HEK293 (cell line): ENCODE results near the gene FAM107A.

Experiments used
- CTCF ChIA-PET: fragments of 350-600 bp; formaldehyde crosslinking; extraction: SDS; loops from one replicate; lab custom pipeline; 2021; ENCODE audit warnings: antibody characterized with exemption; lab: Yijun Ruan, JAX
- POLR2A ChIA-PET: fragments of 300-600 bp; formaldehyde crosslinking; extraction: SDS; loops from one replicate; lab custom pipeline; 2020; ENCODE audit warnings: antibody characterized with exemption, inconsistent platforms; lab: Yijun Ruan, JAX
- H3K27ac ChIP-seq: fragments of 200-500 bp; sonication (Bioruptor generic); 2 replicates; pipeline ENCODE4 v1.5.1; 2014; ENCODE audit warnings: low read depth, low read length, control low read depth, inconsistent platforms; ENCODE audit errors: extremely low read depth
- H3K36me3 ChIP-seq, 2 experiments: fragments of 200-500 bp in 1 of 2; sonication (Bioruptor generic) in 1 of 2; 1 replicate in 1 of 2; 2 replicates in 1 of 2; pipeline ENCODE4 v1.5.1; 2014 to 2017; ENCODE audit warnings: inconsistent platforms in 2 of 2, low read length in 2 of 2; ENCODE audit not compliant: control insufficient read depth in 2 of 2, insufficient read depth in 1 of 2
- H3K4me1 ChIP-seq: fragments of 200-500 bp; sonication (Bioruptor generic); 2 replicates; pipeline ENCODE4 v1.5.1; 2014; ENCODE audit warnings: mild to moderate bottlenecking, low read length, inconsistent platforms; ENCODE audit not compliant: control insufficient read depth, insufficient read depth
- H3K4me3 ChIP-seq: 2 replicates; pipeline ENCODE4 v1.5.1; 2011; ENCODE audit warnings: low read depth, mild to moderate bottlenecking, control low read depth, low read length, moderate library complexity
- H3K9me3 ChIP-seq: fragments of 200-500 bp; sonication (Bioruptor generic); 2 replicates; pipeline ENCODE4 v1.5.1; 2014; ENCODE audit warnings: low read depth, low read length, inconsistent platforms; ENCODE audit not compliant: control insufficient read depth, insufficient read depth
- BCL11A ChIP-seq: fragments of 450-650 bp; formaldehyde crosslinking; IDR thresholded peaks from 2 replicates; pipeline ENCODE4 v1.5.1; 2016; ENCODE audit warnings: low read depth, missing biosample characterization, missing genetic modification characterization
- EGR2 ChIP-seq: fragments of 450-650 bp; formaldehyde crosslinking; IDR thresholded peaks from 2 replicates; pipeline ENCODE4 v1.5.1; 2016; ENCODE audit warnings: low read depth, missing biosample characterization, missing genetic modification characterization
- REPIN1 ChIP-seq: fragments of 450-650 bp; formaldehyde crosslinking; IDR thresholded peaks from 2 replicates; pipeline ENCODE4 v1.5.1; 2017; ENCODE audit warnings: missing biosample characterization, missing genetic modification characterization, low read depth
- YY2 ChIP-seq: fragments of 450-650 bp; formaldehyde crosslinking; IDR thresholded peaks from 2 replicates; pipeline ENCODE4 v1.5.1; 2016; ENCODE audit warnings: missing biosample characterization, missing genetic modification characterization
- ZNF146 ChIP-seq: fragments of 450-650 bp; formaldehyde crosslinking; IDR thresholded peaks from 2 replicates; pipeline ENCODE4 v1.5.1; 2016; ENCODE audit warnings: missing biosample characterization, missing genetic modification characterization
- ZNF248 ChIP-seq: fragments of 450-650 bp; formaldehyde crosslinking; IDR thresholded peaks from 2 replicates; pipeline ENCODE4 v1.5.1; 2017; ENCODE audit warnings: missing biosample characterization, missing genetic modification characterization
- ZNF366 ChIP-seq: fragments of 450-650 bp; formaldehyde crosslinking; conservative IDR thresholded peaks from 2 replicates; pipeline ENCODE4 v1.5.1; 2016; ENCODE audit warnings: missing biosample characterization, missing genetic modification characterization
- ZNF558 ChIP-seq: fragments of 450-650 bp; formaldehyde crosslinking; IDR thresholded peaks from 2 replicates; pipeline ENCODE4 v1.5.1; 2016; ENCODE audit warnings: missing biosample characterization, missing genetic modification characterization
- ZNF629 ChIP-seq: fragments of 450-650 bp; formaldehyde crosslinking; IDR thresholded peaks from 2 replicates; pipeline ENCODE4 v1.5.1; 2017; ENCODE audit warnings: missing biosample characterization, missing genetic modification characterization
- ZNF776 ChIP-seq: fragments of 450-650 bp; formaldehyde crosslinking; IDR thresholded peaks from 2 replicates; pipeline ENCODE4 v1.5.0; 2017; ENCODE audit warnings: missing biosample characterization, missing genetic modification characterization, borderline replicate concordance
- TF ChIP-seq, protein P1 (sequence below): fragments of 450-650 bp; formaldehyde crosslinking; IDR thresholded peaks from 2 replicates; pipeline ENCODE4 v1.5.1; 2016; ENCODE audit warnings: missing biosample characterization, missing genetic modification characterization
- TF ChIP-seq, protein P2 (sequence below): fragments of 450-650 bp; formaldehyde crosslinking; IDR thresholded peaks from 2 replicates; pipeline ENCODE4 v1.5.1; 2016; ENCODE audit warnings: missing biosample characterization, missing genetic modification characterization

The FAM107A gene

DNA sequence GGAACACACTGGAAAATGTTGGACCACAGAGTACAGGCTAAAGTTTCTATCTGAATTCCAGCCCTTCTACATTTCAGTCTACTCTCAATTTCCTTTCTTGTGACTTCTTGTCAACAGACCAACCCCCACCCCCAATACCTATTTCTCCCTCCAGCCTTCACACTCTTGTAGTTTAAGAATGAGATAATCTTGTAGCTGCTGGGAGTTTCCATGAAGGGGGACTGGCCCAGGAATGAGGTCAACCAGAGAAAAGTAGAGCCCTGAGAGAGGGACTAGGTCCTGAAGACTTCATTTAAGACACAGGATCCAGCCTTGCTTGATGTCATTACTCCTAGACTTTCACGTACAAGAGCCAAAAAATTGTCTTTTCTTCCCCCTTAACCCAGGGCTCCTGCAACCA lies 29.5 kb upstream of the FAM107A start:
- Histone ChIP-seq H3K4me3 (no peak overlapping the region), H3K4me1 (no peaks in the 10 kb centered on the region), H3K27ac (no peak overlapping the region), H3K36me3 (no peaks in the 10 kb centered on the region), H3K9me3 (no peaks in the 10 kb centered on the region)
- ChIA-PET POLR2A (no interaction called here), CTCF (interaction anchor here (0.9 kb wide), 1 partner anchor 24 kb away, joined by 3 read pairs; no protein-coding TSS in a partner anchor)
- TF ChIP-seq, protein P1, sequence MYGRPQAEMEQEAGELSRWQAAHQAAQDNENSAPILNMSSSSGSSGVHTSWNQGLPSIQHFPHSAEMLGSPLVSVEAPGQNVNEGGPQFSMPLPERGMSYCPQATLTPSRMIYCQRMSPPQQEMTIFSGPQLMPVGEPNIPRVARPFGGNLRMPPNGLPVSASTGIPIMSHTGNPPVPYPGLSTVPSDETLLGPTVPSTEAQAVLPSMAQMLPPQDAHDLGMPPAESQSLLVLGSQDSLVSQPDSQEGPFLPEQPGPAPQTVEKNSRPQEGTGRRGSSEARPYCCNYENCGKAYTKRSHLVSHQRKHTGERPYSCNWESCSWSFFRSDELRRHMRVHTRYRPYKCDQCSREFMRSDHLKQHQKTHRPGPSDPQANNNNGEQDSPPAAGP (tag by site-specific recombination) = no peak
- TF ChIP-seq ZNF776 (tag by site-specific recombination) = no peak

DNA sequence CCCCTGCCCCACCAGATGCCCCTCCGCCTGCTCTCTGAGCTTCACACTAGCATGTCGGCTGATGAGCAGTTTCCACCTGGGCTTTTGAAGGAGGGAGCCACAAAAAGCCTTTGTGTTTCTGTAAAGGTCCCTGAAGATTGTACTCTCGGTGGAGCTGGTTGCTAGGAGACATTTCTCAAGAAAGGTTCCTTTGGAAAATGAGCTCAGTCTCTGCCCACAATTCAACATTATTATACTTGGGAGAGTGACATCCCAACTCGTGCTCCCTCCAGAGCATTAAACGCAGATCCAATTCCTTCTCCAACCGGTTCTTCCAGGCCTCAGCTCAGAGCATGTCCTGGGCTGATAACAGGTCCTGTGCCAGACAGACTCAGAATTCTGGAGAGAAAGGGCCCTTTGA lies 26.8 kb upstream of the FAM107A start:
- no peaks in the 10 kb centered on the region for H3K36me3 ChIP-seq
- no peak overlapping the region for H3K4me3 ChIP-seq
- no peaks in the 10 kb centered on the region for H3K9me3 ChIP-seq
- POLR2A ChIA-PET = no interaction called here
- no peaks in the 10 kb centered on the region for H3K4me1 ChIP-seq
- TF ChIP-seq ZNF248 (tag by site-specific recombination) = no peak
- no peak for TF ChIP-seq ZNF558 (tag by site-specific recombination)
- no peak for TF ChIP-seq ZNF629
- no peak for TF ChIP-seq ZNF366
- no peak for TF ChIP-seq BCL11A (tag by site-specific recombination)
- no peak overlapping the region for H3K27ac ChIP-seq
- CTCF ChIA-PET = interaction anchor here (1.8 kb wide), 1 partner anchor 36 kb away, joined by 5 read pairs; no protein-coding TSS in a partner anchor

DNA sequence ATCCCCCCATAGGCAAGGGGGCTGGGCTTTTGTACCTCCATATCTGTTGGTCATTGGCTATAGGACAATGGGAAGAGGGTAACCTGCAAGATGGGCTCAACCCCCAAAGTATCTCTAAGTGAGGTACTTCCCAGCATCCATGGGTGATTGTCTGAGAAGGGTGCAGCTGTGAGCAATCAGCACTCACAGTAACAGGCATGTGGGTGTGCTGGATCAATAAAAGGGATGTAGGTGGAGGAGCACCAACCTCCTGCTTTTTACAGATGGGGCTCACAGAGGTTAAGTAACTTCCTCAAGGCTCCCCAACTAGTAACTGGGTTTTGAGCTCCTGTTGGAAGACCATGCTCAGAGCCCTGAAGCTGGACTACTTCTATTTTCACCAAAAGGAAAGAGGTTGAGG lies 26.4 kb upstream of the FAM107A start:
- no peaks in the 10 kb centered on the region for H3K36me3 ChIP-seq
- POLR2A ChIA-PET = no interaction called here
- H3K4me1 ChIP-seq = no peaks in the 10 kb centered on the region
- H3K27ac ChIP-seq = no peak overlapping the region
- H3K9me3 ChIP-seq = no peaks in the 10 kb centered on the region
- TF ChIP-seq, protein P2, sequence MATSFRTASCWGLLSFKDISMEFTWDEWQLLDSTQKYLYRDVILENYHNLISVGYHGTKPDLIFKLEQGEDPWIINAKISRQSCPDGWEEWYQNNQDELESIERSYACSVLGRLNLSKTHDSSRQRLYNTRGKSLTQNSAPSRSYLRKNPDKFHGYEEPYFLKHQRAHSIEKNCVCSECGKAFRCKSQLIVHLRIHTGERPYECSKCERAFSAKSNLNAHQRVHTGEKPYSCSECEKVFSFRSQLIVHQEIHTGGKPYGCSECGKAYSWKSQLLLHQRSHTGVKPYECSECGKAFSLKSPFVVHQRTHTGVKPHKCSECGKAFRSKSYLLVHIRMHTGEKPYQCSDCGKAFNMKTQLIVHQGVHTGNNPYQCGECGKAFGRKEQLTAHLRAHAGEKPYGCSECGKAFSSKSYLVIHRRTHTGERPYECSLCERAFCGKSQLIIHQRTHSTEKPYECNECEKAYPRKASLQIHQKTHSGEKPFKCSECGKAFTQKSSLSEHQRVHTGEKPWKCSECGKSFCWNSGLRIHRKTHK (tag by site-specific recombination) = no peak
- TF ChIP-seq EGR2 (tag by site-specific recombination) (peak; percentile 32; the same call in 1 of the 2 replicates), YY2 (tag by site-specific recombination) (no peak), REPIN1 (tag by site-specific recombination) (no peak)
- H3K4me3 ChIP-seq = no peak overlapping the region
- CTCF ChIA-PET = interaction anchor here (1.8 kb wide), 1 partner anchor 35 kb away, joined by 5 read pairs; no protein-coding TSS in a partner anchor

DNA sequence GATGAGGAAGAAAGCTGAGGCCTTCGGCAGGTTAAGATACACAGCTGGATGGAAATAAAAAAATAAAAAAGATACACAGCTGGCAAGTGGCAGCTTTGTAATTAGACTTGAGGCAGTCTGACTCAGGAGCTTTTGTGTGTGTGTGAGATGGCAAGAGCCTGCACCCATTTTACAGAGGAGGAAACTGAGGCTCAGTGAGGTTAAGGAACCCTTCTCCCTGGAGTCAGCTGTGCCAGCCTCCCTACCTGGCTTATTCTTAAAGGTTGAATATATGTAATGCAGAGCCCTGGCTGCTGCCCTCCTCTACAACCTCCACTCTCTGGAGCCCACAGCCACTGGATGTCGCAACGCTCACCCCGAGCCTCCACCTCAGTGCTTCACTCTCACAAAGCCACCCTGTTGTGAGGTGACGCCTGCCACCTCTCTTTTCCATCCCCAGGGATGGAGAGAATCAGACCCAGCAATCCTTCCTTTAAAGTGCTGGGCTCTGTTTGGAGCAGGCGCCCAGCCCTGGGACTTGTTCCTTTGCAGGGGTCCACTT lies 20.6 kb upstream of the FAM107A start:
- CTCF ChIA-PET = interaction anchor here (0.6 to 0.8 kb wide), 2 partner anchors 19 to 94 kb away, joined by 3 to 4 read pairs; no protein-coding TSS in a partner anchor
- no peaks in the 10 kb centered on the region for H3K4me1 ChIP-seq
- no peaks in the 10 kb centered on the region for H3K36me3 ChIP-seq
- TF ChIP-seq ZNF146 = no peak
- TF ChIP-seq, all 188 proteins: peak for 0
- no peak overlapping the region for H3K4me3 ChIP-seq
- POLR2A ChIA-PET = no interaction called here
- H3K9me3 ChIP-seq = no peaks in the 10 kb centered on the region
- no peak overlapping the region for H3K27ac ChIP-seq
